Endothelial cell of umbilical vein (primary cell): ENCODE measurements around the gene SLC23A1. TPM values are rescaled to one million over a fixed set of nuclear protein-coding genes. Genes with fewer than 3 reads are reported as not detected.

ENCODE experiments used
- BruUV-seq: library from RNA; stranded (reverse); fragments of 400-500 nt; replicated peaks from 2 replicates; lab custom pipeline; 2021; lab: Mats Ljungman, UMichigan
- CTCF ChIA-PET: fragments of 300-600, 350-600 bp; sonication (Branson Sonifier 250); formaldehyde crosslinking; loops from one replicate; lab custom pipeline; 2021; ENCODE audit warnings: antibody characterized with exemption, inconsistent platforms; lab: Charles Lee
- POLR2A ChIA-PET: fragments of 300-600, 350-600 bp; sonication (Branson Sonifier 250); formaldehyde crosslinking; loops from one replicate; lab custom pipeline; 2021; ENCODE audit warnings: antibody characterized with exemption, inconsistent platforms; lab: Charles Lee
- DNase-seq: peaks from one replicate; pipeline ENCODE4 v3.0.0-alpha.2; 2011; ENCODE audit warnings: low read depth, low spot score
- FAIRE-seq: peaks from 2 replicates; lab custom pipeline; 2011; peaks lifted over from hg19 to GRCh38; lab: Jason Lieb, UNC
- H2AFZ ChIP-seq: 2 replicates; pipeline ENCODE4 v1.6.0; 2012; ENCODE audit warnings: low read depth, low read length, control low read depth, inconsistent platforms
- H3K27ac ChIP-seq: 2 replicates; pipeline ENCODE4 v1.5.1; 2011; ENCODE audit warnings: low read depth, mild to moderate bottlenecking, control low read depth, low read length, moderate library complexity; ENCODE audit not compliant: insufficient read depth
- H3K27me3 ChIP-seq, 2 experiments: 2 replicates each; pipeline versions ENCODE4 v1.6.0 to v1.6.1; 2011; ENCODE audit warnings: low read length in 2 of 2, mixed read lengths in 1 of 2; ENCODE audit not compliant: control insufficient read depth in 2 of 2, insufficient read depth in 2 of 2
- H3K36me3 ChIP-seq, 2 experiments: 2 replicates in 1 of 2; 3 replicates in 1 of 2; pipeline ENCODE4 v1.5.1; 2011; ENCODE audit warnings: low read length in 2 of 2, mild to moderate bottlenecking in 1 of 2, moderate library complexity in 1 of 2; ENCODE audit not compliant: control insufficient read depth in 2 of 2, insufficient read depth in 2 of 2; ENCODE audit errors: extremely low read depth in 1 of 2
- H3K4me1 ChIP-seq: 3 replicates; pipeline ENCODE4 v1.5.1; 2011; ENCODE audit warnings: mild to moderate bottlenecking, low read length; ENCODE audit not compliant: control insufficient read depth, insufficient read depth; ENCODE audit errors: extremely low read depth
- H3K4me2 ChIP-seq: 2 replicates; pipeline ENCODE4 v1.6.1; 2011; ENCODE audit warnings: low read length, control low read depth, mixed read lengths; ENCODE audit not compliant: insufficient read depth
- H3K4me3 ChIP-seq, 3 experiments: fragments of 200-600 bp in 1 of 3; sonication (generic), shearing (Covaris generic) in 1 of 3; replicated peaks in 1 of 3; 2 replicates each; pipeline ENCODE4 v1.5.1; 2011 to 2016; ENCODE audit warnings: control low read depth in 3 of 3, low read length in 3 of 3, mild to moderate bottlenecking in 2 of 3, inconsistent platforms in 1 of 3, low read depth in 1 of 3, moderate library complexity in 1 of 3; ENCODE audit not compliant: insufficient read depth in 1 of 3
- H3K79me2 ChIP-seq: 2 replicates; pipeline ENCODE4 v1.6.0; 2012; ENCODE audit warnings: low read length, inconsistent platforms; ENCODE audit not compliant: control insufficient read depth, insufficient read depth
- H3K9ac ChIP-seq: replicated peaks from 2 replicates; pipeline ENCODE3; 2011; ENCODE audit warnings: low read length, control low read depth; ENCODE audit not compliant: insufficient read depth; ENCODE audit errors: extremely low read depth
- H3K9me1 ChIP-seq: replicated peaks from 3 replicates; pipeline ENCODE4 v1.6.0; 2011; ENCODE audit warnings: mild to moderate bottlenecking, low read length; ENCODE audit not compliant: control insufficient read depth, insufficient read depth; ENCODE audit errors: extremely low read depth
- H3K9me3 ChIP-seq: replicated peaks from 2 replicates; pipeline ENCODE4 v1.5.1; 2012; ENCODE audit warnings: low read length, inconsistent platforms; ENCODE audit not compliant: control insufficient read depth, insufficient read depth
- H4K20me1 ChIP-seq: replicated peaks from 2 replicates; pipeline ENCODE3; 2011; ENCODE audit warnings: mild to moderate bottlenecking, low read length; ENCODE audit not compliant: control insufficient read depth, insufficient read depth; ENCODE audit errors: extremely low read depth
- CTCF ChIP-seq, 2 donors: IDR thresholded peaks; 1 replicate in 1 of 2; 2 replicates in 1 of 2; pipeline ENCODE4 v1.5.1; 2011; ENCODE audit warnings: low read length in 2 of 2, mild to moderate bottlenecking in 2 of 2, moderate library complexity in 2 of 2, control low read depth in 1 of 2, inconsistent platforms in 1 of 2, low read depth in 1 of 2; ENCODE audit not compliant: insufficient read depth in 1 of 2; ENCODE audit errors: extremely low read depth in 1 of 2
- EZH2 ChIP-seq: IDR thresholded peaks from 2 replicates; pipeline ENCODE4 v1.6.1; 2012; ENCODE audit warnings: borderline replicate concordance, low read depth, mild to moderate bottlenecking, moderate library complexity, low read length, inconsistent platforms; ENCODE audit not compliant: severe bottlenecking
- FOS ChIP-seq: IDR thresholded peaks from 2 replicates; pipeline ENCODE4 v1.6.1; 2011; ENCODE audit warnings: mild to moderate bottlenecking, low read length, moderate library complexity, borderline replicate concordance; ENCODE audit not compliant: insufficient read depth
- GATA2 ChIP-seq: IDR thresholded peaks from 2 replicates; pipeline ENCODE4 v1.7.0; 2011; ENCODE audit warnings: low read depth, mild to moderate bottlenecking, moderate library complexity, mixed read lengths, low read length; ENCODE audit not compliant: insufficient read length, insufficient read depth
- JUN ChIP-seq: IDR thresholded peaks from 2 replicates; pipeline ENCODE4 v1.6.1; 2011; ENCODE audit warnings: borderline replicate concordance, low read depth; ENCODE audit not compliant: insufficient read length, insufficient read depth
- MAX ChIP-seq: IDR thresholded peaks from 2 replicates; pipeline ENCODE4 v1.6.1; 2011; ENCODE audit not compliant: insufficient read depth, insufficient read length
- MYC ChIP-seq: IDR thresholded peaks from one replicate; pipeline ENCODE4 v1.6.1; 2011; ENCODE audit warnings: mild to moderate bottlenecking, low read depth, low read length
- POLR2A ChIP-seq: IDR thresholded peaks from 2 replicates; pipeline ENCODE4 v1.6.1; 2012; ENCODE audit warnings: low read depth, mild to moderate bottlenecking, control low read depth, low read length
- POLR2AphosphoS5 ChIP-seq: IDR thresholded peaks from 2 replicates; pipeline ENCODE4 v1.6.1; 2012; ENCODE audit warnings: low read depth, mild to moderate bottlenecking, control low read depth, low read length, moderate library complexity; ENCODE audit not compliant: insufficient read depth
- dilution Hi-C: fragments of 300-500 bp; cut with MboI; formaldehyde crosslinking; loops from one replicate; pipeline ENCODE4 v1.15.0; 2019; ENCODE audit warnings: low sequenced_read_pairs; ENCODE audit not compliant: extremely low pct_ligation_motif_present
- intact Hi-C: fragments of 100-400 bp; cut with micrococcal nuclease; formaldehyde crosslinking; loops from one replicate; pipeline ENCODE4 v1.10.0; 2022
- polyA plus RNA-seq, 4 experiments: library from polyadenylated mRNA; depleted of rRNA in 3 of 4; stranded (reverse) in 3 of 4; unstranded in 1 of 4; fragments of >200 nt; gene quantifications; 2 replicates each; pipeline versions ENCODE4 v1.2.1 to v1.2.3, GENCODE V29; 2011 to 2012; ENCODE audit warnings: missing spikeins in 1 of 4
- total RNA-seq: library from RNA; stranded (reverse); gene quantifications from 2 replicates; pipeline ENCODE4 v1.2.3, GENCODE V29; 2021

Gene SLC23A1
- total and polyA plus RNA-seq, 2 donors (not counting 3 experiments of a cell fraction or from before 2014, with no cell fraction given) = not detected

GRCh38 chr5:139361835-139362429 is 21.2 kb downstream of the SLC23A1 start:
- no TSS peak for BruUV-seq
- CTCF ChIA-PET = interaction anchor here (1.2 kb wide), 1 partner anchor 20 kb away, joined by 5 read pairs; the partner anchor contains the start of gene PAIP2
- peaks cover 3 to 14% of the 10 kb centered on the region in 2 experiments for H3K36me3 ChIP-seq

More at GRCh38 chr5:139361835-139362429, 21.2 kb downstream of the SLC23A1 start:
- H3K9me1 ChIP-seq = no peaks in the 10 kb centered on the region
- no peak overlapping the region for H2AFZ ChIP-seq
- intact Hi-C loops (no loop called here), dilution Hi-C loops (no loop called here)
- no peaks in the 10 kb centered on the region for H3K9me3 ChIP-seq
- no peak overlapping the region for H3K9ac ChIP-seq
- peaks cover 9% of the 10 kb centered on the region for H4K20me1 ChIP-seq
- H3K4me2 ChIP-seq = no peak overlapping the region
- no peak overlapping the region for H3K4me3 ChIP-seq
- FAIRE-seq (no peak), DNase-seq (no peak)
- no peak for TF ChIP-seq CTCF (IDR thresholded peaks at IDR 0.05; ENCODE audit: extremely low read depth in 1 of 2, insufficient read depth in 1 of 2, low read depth in 1 of 2, low read length in 2 of 2)
- TF ChIP-seq GATA2 = no peak
- no peak for TF ChIP-seq MYC
- no peak for TF ChIP-seq FOS
- no peak for TF ChIP-seq EZH2
- TF ChIP-seq JUN = no peak
- no peak for TF ChIP-seq POLR2A
- no peak for TF ChIP-seq MAX
- TF ChIP-seq POLR2AphosphoS5 = no peak
- H3K4me1 ChIP-seq = no peaks in the 10 kb centered on the region
- no peak overlapping the region for H3K27ac ChIP-seq
- H3K79me2 ChIP-seq = peaks cover 32% of the 10 kb centered on the region
- POLR2A ChIA-PET = interaction anchor here (0.6 kb wide), 1 partner anchor 10 kb away, joined by 5 read pairs; no protein-coding TSS in a partner anchor
- no peaks in the 10 kb centered on the region for H3K27me3 ChIP-seq
